RWPE2 (cell line): ENCODE results near the gene ZNRF4.

Experiments
- ATAC-seq: fragments of 200-7000 bp; cut with Tn5 transposase; 3 replicates; pipeline ENCODE4 v1.9.1; 2021; ENCODE audit warnings: low read depth
- DNase-seq: peaks from one replicate; pipeline ENCODE4 v3.0.0-alpha.2; 2020; ENCODE audit warnings: low spot score
- H3K27ac ChIP-seq: fragments of 450-650 bp; 2 replicates; pipeline ENCODE4 v1.5.1; 2017; ENCODE audit warnings: mild to moderate bottlenecking; ENCODE audit not compliant: poor library complexity, severe bottlenecking
- H3K27me3 ChIP-seq: fragments of 250-450 bp; sonication (Bioruptor Pico); 2 replicates; pipeline ENCODE4 v1.5.1; 2021; ENCODE audit warnings: mild to moderate bottlenecking, moderate library complexity; ENCODE audit not compliant: insufficient read depth, poor library complexity, severe bottlenecking
- H3K36me3 ChIP-seq: fragments of 250-450 bp; sonication (Bioruptor Pico); 2 replicates; pipeline ENCODE4 v1.5.1; 2020; ENCODE audit warnings: low read depth, mild to moderate bottlenecking, moderate library complexity
- H3K4me1 ChIP-seq: fragments of 250-450 bp; sonication (Bioruptor Pico); 2 replicates; pipeline ENCODE4 v1.5.1; 2021; ENCODE audit warnings: mild to moderate bottlenecking, moderate library complexity; ENCODE audit not compliant: insufficient read depth, poor library complexity, severe bottlenecking
- H3K4me3 ChIP-seq: fragments of 250-450 bp; sonication (Bioruptor Pico); 2 replicates; pipeline ENCODE4 v1.5.1; 2021; ENCODE audit warnings: mild to moderate bottlenecking, moderate library complexity; ENCODE audit not compliant: severe bottlenecking
- H3K9me3 ChIP-seq: fragments of 250-450 bp; sonication (Bioruptor Pico); 2 replicates; pipeline ENCODE4 v1.5.1; 2021; ENCODE audit warnings: mild to moderate bottlenecking, moderate library complexity; ENCODE audit not compliant: severe bottlenecking
- CTCF ChIP-seq: fragments of 450-650 bp; IDR thresholded peaks from one replicate; pipeline ENCODE4 v1.5.1; 2017; ENCODE audit warnings: mild to moderate bottlenecking, moderate library complexity; ENCODE audit not compliant: poor library complexity, severe bottlenecking

Gene ZNRF4

GRCh38 chr19:5443723-5444122 lies 11.5 kb upstream of the ZNRF4 start:
- H3K4me1 ChIP-seq = no peaks in the 10 kb centered on the region
- no peak for TF ChIP-seq CTCF
- peaks cover 4% of the 10 kb centered on the region for H3K27me3 ChIP-seq
- H3K36me3 ChIP-seq = no peaks in the 10 kb centered on the region
- no peak overlapping the region for H3K27ac ChIP-seq
- no peak overlapping the region for H3K4me3 ChIP-seq
- no peaks in the 10 kb centered on the region for H3K9me3 ChIP-seq
- DNase-seq (no peak), ATAC-seq (no peak)

DNA sequence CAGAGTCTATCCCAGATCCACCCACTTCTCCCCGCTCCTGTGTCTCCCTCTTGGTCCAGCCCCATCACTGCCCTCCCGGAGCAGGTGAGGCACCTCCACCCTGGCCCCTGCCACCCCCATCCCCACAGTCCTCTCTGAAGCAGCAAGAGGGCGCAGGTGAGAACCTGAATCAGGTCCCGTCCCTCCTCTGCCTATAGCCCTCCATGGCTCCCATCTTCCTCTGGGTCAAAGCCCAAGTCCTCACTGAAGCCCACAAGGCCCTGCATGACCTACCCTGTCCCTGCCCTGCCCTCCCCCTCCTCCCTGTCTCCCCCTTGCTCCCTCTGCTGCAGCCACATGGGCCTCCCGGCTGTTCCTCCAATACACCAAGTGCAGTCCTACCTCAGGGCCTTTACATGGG lies 10.8 kb upstream of the ZNRF4 start:
- H3K36me3 ChIP-seq = no peaks in the 10 kb centered on the region
- no peaks in the 10 kb centered on the region for H3K9me3 ChIP-seq
- TF ChIP-seq CTCF = no peak
- no peak for DNase-seq
- H3K4me3 ChIP-seq = no peak overlapping the region
- no peak for ATAC-seq
- peaks cover 4% of the 10 kb centered on the region for H3K27me3 ChIP-seq
- H3K27ac ChIP-seq = no peak overlapping the region
- no peaks in the 10 kb centered on the region for H3K4me1 ChIP-seq

DNA sequence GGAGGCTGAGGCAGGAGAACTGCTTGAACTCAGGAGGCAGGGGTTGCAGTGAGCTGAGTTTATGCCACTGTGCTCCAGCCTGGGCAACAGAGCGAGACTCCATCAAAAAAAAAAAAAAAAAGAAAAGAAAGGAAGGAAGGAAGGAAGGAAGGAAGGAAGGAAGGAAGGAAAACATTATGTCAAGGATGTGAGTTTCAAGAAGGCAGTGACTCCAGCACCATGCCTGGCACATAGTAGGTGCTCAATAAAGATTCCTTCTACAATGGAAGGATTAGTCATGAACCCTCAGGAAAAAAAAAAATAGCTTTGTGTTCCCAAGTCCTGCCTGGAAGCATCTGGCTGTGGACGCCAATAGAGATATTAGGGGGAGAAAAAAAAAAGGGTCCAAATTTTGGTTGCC lies 10.1 kb upstream of the ZNRF4 start:
- Histone ChIP-seq H3K27ac (no peak overlapping the region), H3K36me3 (no peaks in the 10 kb centered on the region), H3K4me3 (no peak overlapping the region), H3K9me3 (no peaks in the 10 kb centered on the region), H3K4me1 (no peaks in the 10 kb centered on the region), H3K27me3 (peaks cover 4% of the 10 kb centered on the region)
- ATAC-seq = no peak
- no peak for TF ChIP-seq CTCF
- no peak for DNase-seq

- no peak for ATAC-seq
- DNase-seq = no peak
- Histone ChIP-seq H3K27me3 (peaks cover 4% of the 10 kb centered on the region), H3K4me1 (no peaks in the 10 kb centered on the region), H3K27ac (no peak overlapping the region), H3K36me3 (no peaks in the 10 kb centered on the region), H3K4me3 (no peak overlapping the region), H3K9me3 (no peaks in the 10 kb centered on the region)
- no peak for TF ChIP-seq CTCF
Measured at GRCh38 chr19:5445561-5446055, 9.6 kb upstream of the ZNRF4 start.

- no peaks in the 10 kb centered on the region for H3K36me3 ChIP-seq
- no peak overlapping the region for H3K27ac ChIP-seq
- H3K4me1 ChIP-seq = no peaks in the 10 kb centered on the region
- no peaks in the 10 kb centered on the region for H3K9me3 ChIP-seq
- H3K27me3 ChIP-seq = peaks cover 4% of the 10 kb centered on the region
- H3K4me3 ChIP-seq = no peak overlapping the region
- DNase-seq = no peak
- ATAC-seq = no peak
- no peak for TF ChIP-seq CTCF
Measured at GRCh38 chr19:5447700-5448311, 7.4 kb upstream of the ZNRF4 start.
